Adrenal gland (tissue), 5 donors: ENCODE data around the gene POLR3E.

Experiments used
- CTCF ChIP-seq, 6 experiments: fragments of 450-650 bp in 4 of 6; fragments of 200-600 bp in 2 of 6; sonication (generic) in 1 of 6; IDR thresholded peaks; 1 replicate in 5 of 6; 2 replicates in 1 of 6; pipeline versions ENCODE4 v1.5.1 to v1.8.0; 2016 to 2021; ENCODE audit warnings: antibody characterized with exemption in 6 of 6, mild to moderate bottlenecking in 2 of 6, moderate library complexity in 1 of 6
- POLR2A ChIP-seq, 2 donors: fragments of 450-650 bp; IDR thresholded peaks; one replicate each; pipeline ENCODE4 v1.6.1; 2017; ENCODE audit warnings: antibody characterized with exemption in 2 of 2, mild to moderate bottlenecking in 2 of 2, moderate library complexity in 1 of 2
- donor health status: DM: no; HTN: no; CAD: no.

DNA sequence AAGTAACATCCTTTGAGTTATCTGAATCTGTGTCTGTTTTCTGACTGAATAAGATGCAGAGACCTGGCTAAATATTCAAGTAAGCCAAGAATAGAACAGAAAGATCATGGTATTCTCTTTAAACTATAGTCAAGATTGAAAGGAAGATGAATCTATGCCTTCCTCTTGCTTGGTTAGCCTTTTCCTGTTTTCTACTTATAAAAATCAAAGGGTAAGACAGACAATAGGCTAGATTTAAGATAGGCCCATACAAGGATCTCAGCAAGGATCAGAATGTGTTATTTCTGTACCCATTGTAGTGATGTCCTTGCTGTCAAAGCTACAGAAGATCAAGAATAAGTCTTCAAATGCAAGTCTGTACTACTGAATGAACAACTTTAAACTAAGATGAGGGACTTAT, 84.2 kb downstream of the POLR3E start:
- TF ChIP-seq CTCF (IDR thresholded peaks at IDR 0.05) = no peak
- no peak for TF ChIP-seq POLR2A (IDR thresholded peaks at IDR 0.05)
